IPS DF 4.7 (cell line): ENCODE measurements around the gene PDE7B.

Experiments used
- DNase-seq: peaks from one replicate; pipeline ENCODE4 v3.0.0-alpha.2; 2013; ENCODE audit warnings: low spot score; ENCODE audit errors: extremely low read depth

PDE7B gene

GRCh38 chr6:136024711-136025110 lies 173.2 kb downstream of the PDE7B start:
- DNase-seq: no peak

GRCh38 chr6:136025736-136026135 lies 174.2 kb downstream of the PDE7B start:
- no peak for DNase-seq

- DNase-seq: no peak
Measured at GRCh38 chr6:136030131-136030530, 178.6 kb downstream of the PDE7B start.

- DNase-seq: no peak
Measured at GRCh38 chr6:136031982-136032381, 180.5 kb downstream of the PDE7B start.

- DNase-seq: no peak
Measured at GRCh38 chr6:136033416-136033815, 181.9 kb downstream of the PDE7B start.

GRCh38 chr6:136034422-136034821 lies 182.9 kb downstream of the PDE7B start:
- DNase-seq: no peak

GRCh38 chr6:136035378-136036070 lies 184.0 kb downstream of the PDE7B start:
- DNase-seq: no peak

GRCh38 chr6:136036071-136036380 lies 184.5 kb downstream of the PDE7B start:
- no peak for DNase-seq

GRCh38 chr6:136036601-136037000 lies 185.1 kb downstream of the PDE7B start:
- DNase-seq: no peak

GRCh38 chr6:136037242-136037875 lies 185.9 kb downstream of the PDE7B start:
- no peak for DNase-seq

GRCh38 chr6:136037876-136038460 lies 186.5 kb downstream of the PDE7B start:
- no peak for DNase-seq

GRCh38 chr6:136038531-136038930 lies 187.0 kb downstream of the PDE7B start:
- DNase-seq: no peak

GRCh38 chr6:136039185-136039584 lies 187.7 kb downstream of the PDE7B start:
- no peak for DNase-seq

- DNase-seq: no peak
Measured at GRCh38 chr6:136050475-136050874, 199.0 kb downstream of the PDE7B start.

GRCh38 chr6:136051140-136051775 lies 199.8 kb downstream of the PDE7B start:
- no peak for DNase-seq

GRCh38 chr6:136052031-136052430 lies 200.5 kb downstream of the PDE7B start:
- no peak for DNase-seq

GRCh38 chr6:136058852-136059251 lies 207.4 kb downstream of the PDE7B start:
- DNase-seq: no peak

GRCh38 chr6:136059308-136059707 lies 207.8 kb downstream of the PDE7B start:
- DNase-seq: no peak

- no peak for DNase-seq
Measured at GRCh38 chr6:136060052-136060451, 208.6 kb downstream of the PDE7B start.

GRCh38 chr6:136060759-136061158 lies 209.3 kb downstream of the PDE7B start:
- DNase-seq: no peak

- no peak for DNase-seq
Measured at GRCh38 chr6:136061701-136062100, 210.2 kb downstream of the PDE7B start.

GRCh38 chr6:136063096-136063495 lies 211.6 kb downstream of the PDE7B start:
- no peak for DNase-seq

GRCh38 chr6:136066005-136066404 lies 214.5 kb downstream of the PDE7B start:
- DNase-seq: no peak
